B cell (primary cell): ENCODE measurements around the gene GALNT7. TPM values are rescaled to one million over a fixed set of nuclear protein-coding genes. Genes with fewer than 3 reads are reported as not detected.

ENCODE experiments used
- ATAC-seq: fragments of 200-7000 bp; cut with Tn5 transposase; one replicate; pipeline ENCODE4 v1.10.0; 2021; ENCODE audit warnings: low read depth, mild to moderate bottlenecking, moderate number of reproducible peaks, moderate library complexity
- CTCF ChIA-PET: fragments of 350-600 bp; sonication (Branson Sonifier 250); formaldehyde crosslinking; loops from one replicate; lab custom pipeline; 2021; ENCODE audit warnings: antibody characterized with exemption, inconsistent platforms; lab: Charles Lee
- POLR2A ChIA-PET: fragments of 350-600 bp; sonication (Branson Sonifier 250); formaldehyde crosslinking; loops from one replicate; lab custom pipeline; 2021; ENCODE audit warnings: antibody characterized with exemption; lab: Charles Lee
- DNase-seq: peaks from one replicate; pipeline ENCODE4 v3.0.0; 2013
- H2AFZ ChIP-seq: 2 replicates; pipeline ENCODE4 v1.6.1; 2012; ENCODE audit warnings: mild to moderate bottlenecking, low read depth, low read length; ENCODE audit not compliant: insufficient read depth, poor library complexity, severe bottlenecking
- H3K27ac ChIP-seq, 2 donors: 1 replicate in 1 of 2; 2 replicates in 1 of 2; pipeline ENCODE4 v1.5.1; 2012 to 2013; ENCODE audit warnings: low read length in 2 of 2, mild to moderate bottlenecking in 2 of 2, moderate library complexity in 1 of 2
- H3K27me3 ChIP-seq, 4 experiments: fragments of 200-600 bp in 1 of 4; sonication (generic) in 1 of 4; replicated peaks in 1 of 4; 1 replicate in 2 of 4; 2 replicates in 2 of 4; pipeline versions ENCODE4 v1.6.1 to v1.7.0; 2013 to 2016; ENCODE audit warnings: low read length in 3 of 4, mild to moderate bottlenecking in 2 of 4, mixed read lengths in 1 of 4, moderate library complexity in 1 of 4; ENCODE audit not compliant: insufficient read depth in 4 of 4, control insufficient read depth in 3 of 4; ENCODE audit errors: control extremely low read depth in 1 of 4
- H3K36me3 ChIP-seq, 2 experiments: replicated peaks in 1 of 2; 1 replicate in 1 of 2; 2 replicates in 1 of 2; pipeline versions ENCODE4 v1.6.1 to v1.7.1; 2013; ENCODE audit warnings: low read length in 1 of 2; ENCODE audit not compliant: insufficient read depth in 2 of 2, control insufficient read depth in 1 of 2; ENCODE audit errors: control extremely low read depth in 1 of 2, extremely low read depth in 1 of 2
- H3K4me1 ChIP-seq, 2 donors: fragments of 200-600 bp in 1 of 2; sonication (generic) in 1 of 2; 1 replicate in 1 of 2; 2 replicates in 1 of 2; pipeline versions ENCODE4 v1.5.1 to v1.6.1; 2013 to 2017; ENCODE audit warnings: low read length in 2 of 2; ENCODE audit not compliant: control insufficient read depth in 2 of 2, insufficient read depth in 2 of 2
- H3K4me2 ChIP-seq: replicated peaks from 2 replicates; pipeline ENCODE3; 2012; ENCODE audit warnings: mild to moderate bottlenecking, low read depth, low read length; ENCODE audit not compliant: poor library complexity, severe bottlenecking
- H3K4me3 ChIP-seq, 5 experiments: fragments of 200-600 bp in 1 of 5; sonication (generic) in 1 of 5; 1 replicate in 3 of 5; 2 replicates in 2 of 5; pipeline versions ENCODE4 v1.5.1 to v1.7.0; 2011 to 2016; ENCODE audit warnings: low read length in 4 of 5, mild to moderate bottlenecking in 4 of 5, low read depth in 2 of 5, control low read depth in 1 of 5, moderate library complexity in 1 of 5; ENCODE audit not compliant: insufficient read depth in 1 of 5; ENCODE audit errors: control extremely low read depth in 1 of 5, extremely low read depth in 1 of 5
- H3K79me2 ChIP-seq: fragments of 200-600 bp; sonication (generic); one replicate; pipeline ENCODE4 v1.6.0; 2016; ENCODE audit warnings: low read length; ENCODE audit not compliant: control insufficient read depth, insufficient read depth
- H3K9ac ChIP-seq: fragments of 200-600 bp; sonication (generic); 2 replicates; pipeline ENCODE4 v1.6.1; 2017; ENCODE audit warnings: mild to moderate bottlenecking, low read length, moderate library complexity
- H3K9me3 ChIP-seq, 3 donors: one replicate each; pipeline versions ENCODE4 v1.6.1 to v1.7.1; 2013; ENCODE audit warnings: low read length in 2 of 3; ENCODE audit not compliant: control insufficient read depth in 2 of 3, insufficient read depth in 1 of 3; ENCODE audit errors: control extremely low read depth in 1 of 3
- H4K20me1 ChIP-seq: 2 replicates; pipeline ENCODE4 v1.6.0; 2012; ENCODE audit warnings: mild to moderate bottlenecking, low read length; ENCODE audit not compliant: insufficient read depth, control insufficient read depth, poor library complexity, severe bottlenecking
- H3K27ac Mint-ChIP-seq: one replicate; pipeline ENCODE4 v1.8.0; 2021; ENCODE audit warnings: mixed read lengths
- H3K27me3 Mint-ChIP-seq: one replicate; pipeline ENCODE4 v1.8.0; 2021; ENCODE audit warnings: mixed read lengths
- H3K4me1 Mint-ChIP-seq: one replicate; pipeline ENCODE4 v1.8.0; 2021; ENCODE audit warnings: mixed read lengths
- H3K4me3 Mint-ChIP-seq: one replicate; pipeline ENCODE4 v1.8.0; 2021; ENCODE audit warnings: mixed read lengths
- H3K9me3 Mint-ChIP-seq: one replicate; pipeline ENCODE4 v1.8.0; 2022; ENCODE audit warnings: mixed read lengths; ENCODE audit not compliant: insufficient read depth
- CTCF ChIP-seq: fragments of 200-600 bp; IDR thresholded peaks from one replicate; pipeline ENCODE4 v1.8.0; 2022; ENCODE audit warnings: antibody characterized with exemption, mild to moderate bottlenecking
- EZH2 ChIP-seq: IDR thresholded peaks from 2 replicates; pipeline ENCODE4 v1.6.1; 2012; ENCODE audit warnings: borderline replicate concordance, low read depth, mild to moderate bottlenecking, moderate library complexity, low read length; ENCODE audit not compliant: insufficient read depth, poor library complexity, severe bottlenecking
- WGBS: methylation state at CpG from one replicate; pipeline ENCODE4 v1.1.5; 2013; ENCODE audit warnings: missing lambda C conversion rate; ENCODE audit not compliant: insufficient coverage; 5-methylcytosine and 5-hydroxymethylcytosine counted together
- intact Hi-C: fragments of 100-400 bp; cut with micrococcal nuclease; formaldehyde crosslinking; loops from one replicate; pipeline ENCODE4 v1.10.0; 2022
- polyA plus RNA-seq: library from polyadenylated mRNA; depleted of rRNA; stranded (reverse); fragments of >200 nt; gene quantifications from 2 replicates; pipeline ENCODE4 v1.2.3, GENCODE V29; 2012
- total RNA-seq, 2 donors: library from RNA; stranded (reverse); fragments of 120-200 nt in 1 of 2; gene quantifications; 1 replicate in 1 of 2; 2 replicates in 1 of 2; pipeline versions ENCODE4 v1.2.3 to v1.2.4, GENCODE V29; 2013 to 2022

GALNT7 gene
- total and polyA plus RNA-seq, 2 donors (not counting 1 experiment from before 2014, with no cell fraction given) = 5.8 to 23.7 TPM

DNA sequence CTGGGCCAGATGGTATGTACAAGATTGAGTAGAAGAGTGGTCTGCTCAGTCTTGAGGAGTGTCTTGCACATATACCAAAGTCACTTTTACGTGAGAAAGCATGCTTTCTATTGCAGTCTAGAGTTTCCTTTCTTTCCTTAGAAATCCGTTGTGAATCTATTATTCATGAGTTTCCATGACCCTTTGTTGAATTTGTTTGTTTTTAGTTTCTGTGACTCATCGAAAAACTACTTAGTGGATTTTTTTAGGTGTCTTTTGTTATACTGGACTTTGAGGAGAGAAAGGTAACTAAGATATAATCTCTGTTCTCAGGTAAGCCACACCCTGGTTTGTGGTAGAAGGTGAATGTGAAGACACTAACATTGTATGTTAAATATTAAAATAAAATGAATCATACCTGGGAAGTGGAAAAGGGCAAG is 23.0 kb downstream of the GALNT7 start:
- Histone ChIP-seq H3K36me3 (no peaks in the 10 kb centered on the region), H3K4me1 (peaks cover 10 to 11% of the 10 kb centered on the region in 2 donors), H3K9me3 (no peaks in the 10 kb centered on the region), H3K79me2 (peaks cover 85% of the 10 kb centered on the region), H3K4me2 (no peak overlapping the region), H2AFZ (no peak overlapping the region), H4K20me1 (peaks cover 16% of the 10 kb centered on the region), H3K27me3 (no peaks in the 10 kb centered on the region), H3K27ac (no peak overlapping the region), H3K4me3 (no peak overlapping the region), H3K9ac (no peak overlapping the region)
- H3K27me3 Mint-ChIP-seq = no peaks in the 10 kb centered on the region
- H3K27ac Mint-ChIP-seq = no peak overlapping the region
- peaks cover 50% of the 10 kb centered on the region for H3K4me1 Mint-ChIP-seq
- ATAC-seq = no peak
- ChIA-PET POLR2A (no interaction called here), CTCF (interaction anchor here (0.6 kb wide), 1 partner anchor 1087 kb away, joined by 3 read pairs; no protein-coding TSS in a partner anchor)
- no peak for TF ChIP-seq EZH2
- no peak for TF ChIP-seq CTCF
- WGBS = 80% methylated on average over 1 of the region's 3 CpGs
- H3K9me3 Mint-ChIP-seq = no peaks in the 10 kb centered on the region
- H3K4me3 Mint-ChIP-seq = no peak overlapping the region
- intact Hi-C loops = loop anchor here (10.0 kb wide), 1 partner anchor 63 kb away; no protein-coding TSS in a partner anchor
- no peak for DNase-seq

DNA sequence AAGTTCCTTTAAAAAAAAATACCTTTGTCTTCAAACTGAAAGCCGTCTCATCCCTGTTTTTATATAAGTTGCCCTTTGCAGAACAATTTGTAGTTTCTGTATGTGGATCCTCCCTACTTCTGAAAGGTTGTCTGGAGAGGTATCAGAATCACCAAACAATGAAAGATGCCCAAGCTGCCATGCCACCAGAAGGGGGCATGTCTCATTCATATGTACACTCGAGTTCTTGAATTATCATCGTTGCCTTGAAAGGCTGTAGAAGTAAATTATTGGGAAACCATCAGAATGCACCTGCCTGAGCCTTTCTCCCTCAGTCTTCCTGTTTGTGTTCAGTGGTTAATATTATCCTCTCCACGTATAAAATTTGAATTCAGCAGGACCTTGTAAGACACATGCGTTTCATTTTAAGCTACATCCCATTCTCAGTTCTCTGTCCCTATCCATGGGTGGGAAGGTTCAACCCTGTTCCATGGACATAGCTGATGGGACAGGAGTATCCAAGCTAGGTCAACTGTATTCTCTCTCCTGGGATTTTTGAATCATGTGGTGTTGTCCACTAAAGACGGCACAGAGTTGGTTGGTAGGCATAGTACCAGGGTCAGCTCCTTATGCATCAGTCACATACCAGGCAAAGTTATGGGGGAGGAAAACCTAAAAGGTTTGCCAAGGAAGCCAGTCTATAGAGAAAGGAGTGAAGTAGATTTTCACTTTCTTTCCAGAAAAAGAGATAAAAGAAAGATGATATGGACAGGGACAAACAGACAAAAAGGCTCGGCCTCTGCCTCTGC is 24.0 kb downstream of the GALNT7 start:
- Histone ChIP-seq H3K4me1 (peaks cover 10 to 11% of the 10 kb centered on the region in 2 donors), H3K27ac (no peak overlapping the region), H2AFZ (no peak overlapping the region), H3K36me3 (no peaks in the 10 kb centered on the region), H4K20me1 (peaks cover 16% of the 10 kb centered on the region), H3K9me3 (no peaks in the 10 kb centered on the region), H3K79me2 (peaks cover 86% of the 10 kb centered on the region), H3K9ac (no peak overlapping the region), H3K27me3 (no peaks in the 10 kb centered on the region), H3K4me3 (no peak overlapping the region), H3K4me2 (no peak overlapping the region)
- Mint-ChIP-seq H3K4me1 (peaks cover 51% of the 10 kb centered on the region), H3K27me3 (no peaks in the 10 kb centered on the region), H3K9me3 (no peaks in the 10 kb centered on the region), H3K27ac (no peak overlapping the region), H3K4me3 (no peak overlapping the region)
- TF ChIP-seq CTCF (peak; percentile 3), EZH2 (no peak)
- DNase-seq (peak; percentile 21), ATAC-seq (no peak)
- POLR2A ChIA-PET = no interaction called here
- CTCF ChIA-PET = interaction anchor here (0.8 to 2.0 kb wide), 5 partner anchors 24 to 179 kb away, joined by 3 to 12 read pairs (median 4); partner anchors contain the start of gene GALNT7
- intact Hi-C loops = loop anchor here (10.0 kb wide), 1 partner anchor 62 kb away; no protein-coding TSS in a partner anchor
- no CpG with 5 or more reads among the region's 7 CpGs for WGBS
